ENCODE measurements around the gene CHST12. TPM values are rescaled to one million over a fixed set of nuclear protein-coding genes. Genes with fewer than 3 reads are reported as not detected.

The CHST12 gene
- total and polyA plus RNA-seq, 8 donors = 11.7 to 27.1 (median 15.0) TPM

DNA sequence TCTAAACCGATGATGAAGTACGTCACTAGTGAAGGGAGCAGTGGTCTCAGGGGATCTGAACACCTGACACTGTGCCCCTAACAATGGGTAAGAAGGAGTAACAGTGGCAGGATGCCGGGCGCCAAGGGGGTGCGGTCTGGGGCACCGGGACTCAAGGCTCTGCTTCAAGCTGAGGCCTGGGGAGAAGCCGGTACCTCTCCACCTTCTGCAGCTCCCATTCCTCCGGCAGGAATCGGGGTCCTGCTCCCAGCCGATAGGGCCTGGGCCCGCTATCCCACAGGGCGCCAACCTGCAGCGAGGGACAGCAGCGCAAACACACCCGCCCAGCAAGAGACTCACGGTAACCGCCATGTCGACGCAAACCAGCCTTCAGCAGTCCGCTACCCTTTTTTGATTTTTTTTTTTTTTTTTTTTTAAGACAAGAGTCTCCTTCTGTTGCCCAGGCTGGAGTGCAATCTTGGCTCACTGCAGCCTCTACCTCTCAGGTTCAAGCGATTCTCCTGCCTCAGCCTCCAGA lies 8.8 kb upstream of the CHST12 start:
- Histone ChIP-seq H3K36me3 (no peaks in the 10 kb centered on the region), H3K4me1 (peaks cover 0 to 28% of the 10 kb centered on the region in 2 donors), H3K27ac (no peak overlapping the region), H3K4me3 (no peak overlapping the region), H3K27me3 (no peaks in the 10 kb centered on the region), H3K9me3 (no peaks in the 10 kb centered on the region)
- TF ChIP-seq, protein P1, sequence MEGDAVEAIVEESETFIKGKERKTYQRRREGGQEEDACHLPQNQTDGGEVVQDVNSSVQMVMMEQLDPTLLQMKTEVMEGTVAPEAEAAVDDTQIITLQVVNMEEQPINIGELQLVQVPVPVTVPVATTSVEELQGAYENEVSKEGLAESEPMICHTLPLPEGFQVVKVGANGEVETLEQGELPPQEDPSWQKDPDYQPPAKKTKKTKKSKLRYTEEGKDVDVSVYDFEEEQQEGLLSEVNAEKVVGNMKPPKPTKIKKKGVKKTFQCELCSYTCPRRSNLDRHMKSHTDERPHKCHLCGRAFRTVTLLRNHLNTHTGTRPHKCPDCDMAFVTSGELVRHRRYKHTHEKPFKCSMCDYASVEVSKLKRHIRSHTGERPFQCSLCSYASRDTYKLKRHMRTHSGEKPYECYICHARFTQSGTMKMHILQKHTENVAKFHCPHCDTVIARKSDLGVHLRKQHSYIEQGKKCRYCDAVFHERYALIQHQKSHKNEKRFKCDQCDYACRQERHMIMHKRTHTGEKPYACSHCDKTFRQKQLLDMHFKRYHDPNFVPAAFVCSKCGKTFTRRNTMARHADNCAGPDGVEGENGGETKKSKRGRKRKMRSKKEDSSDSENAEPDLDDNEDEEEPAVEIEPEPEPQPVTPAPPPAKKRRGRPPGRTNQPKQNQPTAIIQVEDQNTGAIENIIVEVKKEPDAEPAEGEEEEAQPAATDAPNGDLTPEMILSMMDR (IDR thresholded peaks at IDR 0.05) = no peak
- intact Hi-C loops (cut with DNase I) = no loop called here
- ATAC-seq (no peak), DNase-seq (no peak)

DNA sequence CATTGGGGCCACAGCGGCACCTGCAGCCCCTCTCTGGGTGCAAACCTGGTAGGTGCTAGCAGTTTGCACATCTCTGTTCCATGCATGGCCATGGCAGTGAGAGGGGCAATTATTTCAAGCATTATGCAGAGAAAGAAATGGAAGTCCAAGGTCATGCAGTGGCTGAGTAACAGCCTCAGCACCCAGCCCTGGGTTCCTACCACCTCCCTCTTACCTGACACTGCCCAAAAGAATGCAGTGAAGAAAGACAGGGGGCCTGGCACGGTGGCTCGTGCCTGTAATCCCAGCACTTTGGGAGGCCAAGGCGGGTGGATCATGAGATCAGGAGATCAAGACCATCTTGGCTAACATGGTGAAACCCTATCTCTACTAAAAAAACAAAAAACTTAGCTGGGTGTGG lies 4.9 kb upstream of the CHST12 start:
- ATAC-seq (no peak), DNase-seq (no peak)
- TF ChIP-seq, protein P1 (IDR thresholded peaks at IDR 0.05) = no peak
- Histone ChIP-seq H3K36me3 (no peaks in the 10 kb centered on the region), H3K4me3 (no peak overlapping the region), H3K27ac (no peak overlapping the region), H3K27me3 (no peaks in the 10 kb centered on the region), H3K9me3 (no peaks in the 10 kb centered on the region), H3K4me1 (peaks cover 8 to 43% of the 10 kb centered on the region in 2 donors)
- intact Hi-C loops (cut with DNase I) = no loop called here

DNA sequence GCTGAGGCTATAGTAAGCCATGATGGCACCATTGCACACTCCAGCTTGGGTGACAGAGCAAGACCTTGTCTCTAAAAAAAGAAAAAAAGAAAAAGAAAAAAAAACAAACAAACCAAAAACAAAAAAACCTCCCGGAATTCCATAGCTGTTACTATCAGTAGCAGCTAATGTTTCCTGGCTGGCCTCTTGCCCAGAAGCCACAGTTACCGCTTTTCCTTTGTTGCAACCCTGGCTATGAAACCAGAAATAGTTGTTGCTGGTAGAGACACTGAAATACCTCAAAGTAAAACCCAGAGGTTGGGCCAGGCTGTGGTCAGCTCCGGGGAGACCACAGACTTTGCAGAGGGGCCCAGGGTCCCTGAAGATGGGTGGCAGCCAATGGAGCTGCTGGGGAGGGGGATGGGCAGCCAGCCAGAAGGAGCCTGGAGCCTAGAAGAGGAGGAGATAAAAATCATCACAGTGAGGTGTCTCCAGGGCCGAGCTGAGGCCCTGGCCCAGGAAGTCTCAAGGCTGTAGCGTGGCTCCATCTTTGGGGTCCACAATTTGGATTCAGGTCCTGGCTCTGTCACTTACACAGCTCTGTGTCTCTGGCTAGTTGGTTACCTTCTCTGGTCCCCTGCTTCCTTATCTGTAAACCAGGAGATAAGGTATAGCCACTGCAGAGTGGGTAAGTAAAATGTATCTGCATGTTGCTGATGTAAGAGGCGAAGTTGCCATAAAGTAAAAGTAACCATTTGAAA lies 3.4 kb upstream of the CHST12 start:
- intact Hi-C loops (cut with DNase I) = no loop called here
- Histone ChIP-seq H3K9me3 (no peaks in the 10 kb centered on the region), H3K4me3 (no peak overlapping the region), H3K27ac (peak overlapping the region; percentile 49 to 75), H3K27me3 (no peaks in the 10 kb centered on the region), H3K4me1 (peaks cover 15 to 56% of the 10 kb centered on the region in 2 donors), H3K36me3 (no peaks in the 10 kb centered on the region)
- TF ChIP-seq, protein P1 (IDR thresholded peaks at IDR 0.05) = no peak
- peak; percentile 62 to 87 (median 80) for DNase-seq
- peak; percentile 23 for ATAC-seq

DNA sequence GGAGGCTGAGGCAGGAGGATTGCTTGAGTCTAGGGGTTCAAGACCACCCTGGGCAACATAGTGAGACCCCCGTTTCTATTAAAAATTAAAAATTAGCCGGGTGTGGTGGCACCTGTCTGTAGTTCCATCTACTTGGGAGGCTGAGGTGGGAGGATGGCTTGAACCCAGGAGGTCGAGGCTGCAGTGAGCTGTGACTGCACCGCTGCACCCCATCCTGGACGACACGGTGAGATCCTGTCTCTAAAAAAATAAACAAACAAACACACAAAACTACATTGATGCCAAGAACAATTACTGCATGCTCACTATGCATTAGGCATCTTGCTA lies 761 bp upstream of the CHST12 start:
- H3K36me3 ChIP-seq = no peaks in the 10 kb centered on the region
- TF ChIP-seq, protein P1 (IDR thresholded peaks at IDR 0.05) = no peak
- ATAC-seq = no peak
- peak in 1 of 4 donors; percentile 16 for DNase-seq
- peak overlapping the region; percentile 43 to 86 for H3K4me3 ChIP-seq
- peak overlapping the region in 1 of 2 donors; percentile 16 for H3K27ac ChIP-seq
- intact Hi-C loops (cut with DNase I) = no loop called here
- H3K27me3 ChIP-seq = no peaks in the 10 kb centered on the region
- H3K9me3 ChIP-seq = no peaks in the 10 kb centered on the region
- peaks cover 17 to 81% of the 10 kb centered on the region in 2 donors for H3K4me1 ChIP-seq

DNA sequence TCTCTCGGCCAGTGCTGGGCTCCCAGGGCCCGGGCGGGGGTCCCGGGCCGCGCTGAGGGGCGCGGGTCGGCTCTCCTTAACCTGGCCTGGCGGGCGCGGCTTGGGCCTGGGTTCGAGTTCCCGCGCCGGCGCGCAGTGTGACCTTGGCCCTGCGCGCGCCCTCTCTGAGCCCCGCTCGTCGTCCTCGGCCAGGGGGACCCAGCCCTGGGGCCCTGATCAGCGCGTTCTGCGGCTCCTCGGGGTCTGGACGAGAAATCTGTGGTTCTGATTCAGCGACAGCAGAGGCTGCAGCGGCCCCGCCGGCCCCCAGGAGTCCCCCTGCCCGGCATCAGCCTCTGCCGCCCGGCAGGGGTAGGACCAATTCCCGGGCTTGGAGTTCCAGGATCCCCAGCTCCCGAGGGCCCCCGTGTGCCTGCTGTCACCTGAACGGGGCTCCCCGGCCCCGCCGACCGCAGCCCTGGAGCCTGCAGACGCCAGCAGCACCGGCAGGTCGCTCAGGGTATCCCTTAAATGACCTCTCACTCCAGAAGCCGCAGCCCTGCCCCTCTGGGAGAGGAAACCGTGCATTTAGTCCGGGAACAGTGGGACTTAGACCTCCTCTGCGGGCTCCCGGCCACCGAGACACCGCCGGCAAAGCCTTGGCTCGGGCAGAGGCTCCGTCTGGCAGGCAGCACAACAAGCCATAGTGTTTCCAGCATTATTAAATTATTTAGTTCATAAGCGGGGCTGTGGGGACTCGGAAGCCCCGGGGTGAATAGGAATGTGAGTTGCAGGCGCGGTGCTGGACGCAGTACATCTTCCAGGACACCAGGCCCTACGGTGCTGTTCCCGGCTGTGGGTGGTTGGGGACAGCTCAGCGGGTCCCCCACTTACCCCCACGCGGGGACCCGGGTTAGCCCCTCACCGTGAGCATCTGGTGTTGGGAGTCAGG lies 572 bp downstream of the CHST12 start:
- Histone ChIP-seq H3K27me3 (no peaks in the 10 kb centered on the region), H3K9me3 (no peaks in the 10 kb centered on the region), H3K27ac (peak overlapping the region; percentile 45 to 70), H3K36me3 (no peaks in the 10 kb centered on the region), H3K4me1 (peaks cover 17 to 84% of the 10 kb centered on the region in 2 donors), H3K4me3 (peak overlapping the region; percentile 78 to 86)
- TF ChIP-seq, protein P1 (IDR thresholded peaks at IDR 0.05) = no peak
- peak in 2 of 4 donors; percentile 50 to 84 for DNase-seq
- intact Hi-C loops (cut with DNase I) = no loop called here
- ATAC-seq = peak; percentile 28
